Stomach (tissue), 9 donors: ENCODE measurements around the gene C10orf90. TPM values are rescaled to one million over a fixed set of nuclear protein-coding genes. Genes with fewer than 3 reads are reported as not detected.
A peak's percentile ranks its signal among the peaks of the same experiment; 100 is the strongest.

ENCODE experiments used
- DNase-seq, 2 donors: peaks; one replicate each; pipeline versions ENCODE4 v3.0.0 to v3.0.0-alpha.2; 2013 to 2019
- H3K27ac ChIP-seq, 5 donors: fragments of 200-600 bp in 4 of 5; sonication (generic) in 4 of 5; one replicate each; pipeline ENCODE4 v1.5.1; 2013 to 2019; ENCODE audit warnings: mild to moderate bottlenecking in 1 of 5, moderate library complexity in 1 of 5
- H3K27me3 ChIP-seq, 3 donors: fragments of 200-600 bp; sonication (generic); one replicate each; pipeline ENCODE4 v1.5.1; 2017 to 2019; ENCODE audit warnings: mixed run types in 1 of 3
- H3K36me3 ChIP-seq, 4 donors: fragments of 200-600 bp; sonication (generic); 1 replicate in 3 of 4; 2 replicates in 1 of 4; pipeline ENCODE4 v1.5.1; 2016 to 2019
- H3K4me1 ChIP-seq, 4 donors: fragments of 200-600 bp; sonication (generic); one replicate each; pipeline ENCODE4 v1.5.1; 2016 to 2019
- H3K4me3 ChIP-seq, 4 donors: fragments of 200-600 bp; sonication (generic) in 3 of 4; one replicate each; pipeline ENCODE4 v1.5.1; 2016 to 2019; ENCODE audit warnings: mild to moderate bottlenecking in 1 of 4
- H3K9me3 ChIP-seq, 4 donors: fragments of 200-600 bp; sonication (generic); one replicate each; pipeline ENCODE4 v1.5.1; 2016 to 2019
- EP300 ChIP-seq: sonication (generic); formaldehyde crosslinking; IDR thresholded peaks from one replicate; pipeline ENCODE4 v1.6.1; 2017; ENCODE audit warnings: antibody characterized with exemption
- POLR2A ChIP-seq, 4 donors: fragments of 450-650 bp; IDR thresholded peaks; one replicate each; pipeline ENCODE4 v1.6.1; 2016; ENCODE audit warnings: antibody characterized with exemption in 4 of 4, control low read depth in 2 of 4, mild to moderate bottlenecking in 1 of 4, moderate library complexity in 1 of 4
- POLR2AphosphoS5 ChIP-seq, 3 donors: sonication (generic); formaldehyde crosslinking; IDR thresholded peaks; one replicate each; pipeline ENCODE4 v1.6.1; 2016; ENCODE audit warnings: antibody characterized with exemption in 3 of 3
- WGBS, 5 donors: extraction: QIAGEN DNeasy Blood & Tissue Kit in 3 of 5; methylation state at CpG; one replicate each; pipeline versions ENCODE4 v1.1.5 to v1.1.7; 2013 to 2018; 5-methylcytosine and 5-hydroxymethylcytosine counted together
- intact Hi-C: fragments of 100-400 bp; cut with DNase I; formaldehyde crosslinking; loops from one replicate; pipeline ENCODE4 v1.15.1; 2023; ENCODE audit warnings: low total_unique reads
- polyA plus RNA-seq, 3 donors: library from polyadenylated mRNA; stranded (reverse); fragments of 200-250 nt; gene quantifications; one replicate each; pipeline ENCODE4 v1.2.3, GENCODE V29; 2013
- total RNA-seq, 5 donors: library from RNA; depleted of rRNA; stranded (reverse); fragments of >200 nt; gene quantifications; one replicate each; pipeline versions ENCODE4 v1.1.0 to v1.2.3, GENCODE V29; 2014 to 2016
- TF ChIP-seq, protein P1 (sequence below), 7 experiments: fragments of 450-650 bp in 4 of 7; fragments of 200-600 bp in 3 of 7; sonication (generic) in 3 of 7; IDR thresholded peaks; one replicate each; pipeline ENCODE4 v1.5.1; 2016 to 2019; ENCODE audit warnings: antibody characterized with exemption in 7 of 7, control low read depth in 2 of 7, mild to moderate bottlenecking in 1 of 7
- donor health status: healthy with polysubstance abuse.
- donor health status: Bipolar disorder and iron deficiency.
- donor health status: healthy.

The C10orf90 gene
- total and polyA plus RNA-seq, 8 donors: not detected

DNA sequence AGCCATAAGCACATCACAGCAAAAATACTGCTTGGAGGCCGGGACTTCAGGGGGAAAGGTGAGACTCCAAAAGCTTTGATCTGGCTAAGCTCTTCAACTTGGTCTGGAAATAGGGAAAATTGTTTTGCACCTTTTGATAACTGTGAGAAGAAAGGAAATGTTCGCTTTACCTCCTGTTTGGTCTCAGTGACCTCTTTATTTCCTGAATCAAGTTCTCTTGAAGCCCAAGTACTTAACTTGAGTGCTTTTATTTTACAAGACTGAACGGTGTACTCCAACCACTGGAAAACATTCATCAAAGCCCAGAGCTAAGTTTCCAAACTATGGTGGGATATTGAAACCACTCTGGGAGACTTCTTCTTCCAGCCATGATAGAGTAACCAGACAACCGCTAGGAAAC, 5.3 kb downstream of the C10orf90 start:
- 69 to 74% (median 71%) methylated on average over 4 of the region's 4 CpGs for WGBS, 5 donors
- no peaks in the 10 kb centered on the region for H3K4me1 ChIP-seq
- no peak overlapping the region for H3K4me3 ChIP-seq
- no peak overlapping the region for H3K27ac ChIP-seq
- no peaks in the 10 kb centered on the region for H3K27me3 ChIP-seq
- TF ChIP-seq, protein P1, sequence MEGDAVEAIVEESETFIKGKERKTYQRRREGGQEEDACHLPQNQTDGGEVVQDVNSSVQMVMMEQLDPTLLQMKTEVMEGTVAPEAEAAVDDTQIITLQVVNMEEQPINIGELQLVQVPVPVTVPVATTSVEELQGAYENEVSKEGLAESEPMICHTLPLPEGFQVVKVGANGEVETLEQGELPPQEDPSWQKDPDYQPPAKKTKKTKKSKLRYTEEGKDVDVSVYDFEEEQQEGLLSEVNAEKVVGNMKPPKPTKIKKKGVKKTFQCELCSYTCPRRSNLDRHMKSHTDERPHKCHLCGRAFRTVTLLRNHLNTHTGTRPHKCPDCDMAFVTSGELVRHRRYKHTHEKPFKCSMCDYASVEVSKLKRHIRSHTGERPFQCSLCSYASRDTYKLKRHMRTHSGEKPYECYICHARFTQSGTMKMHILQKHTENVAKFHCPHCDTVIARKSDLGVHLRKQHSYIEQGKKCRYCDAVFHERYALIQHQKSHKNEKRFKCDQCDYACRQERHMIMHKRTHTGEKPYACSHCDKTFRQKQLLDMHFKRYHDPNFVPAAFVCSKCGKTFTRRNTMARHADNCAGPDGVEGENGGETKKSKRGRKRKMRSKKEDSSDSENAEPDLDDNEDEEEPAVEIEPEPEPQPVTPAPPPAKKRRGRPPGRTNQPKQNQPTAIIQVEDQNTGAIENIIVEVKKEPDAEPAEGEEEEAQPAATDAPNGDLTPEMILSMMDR (IDR thresholded peaks at IDR 0.05): no peak
- TF ChIP-seq POLR2A (IDR thresholded peaks at IDR 0.05) (no peak), POLR2AphosphoS5 (IDR thresholded peaks at IDR 0.05) (no peak), EP300 (no peak)
- no peaks in the 10 kb centered on the region for H3K9me3 ChIP-seq
- no peaks in the 10 kb centered on the region for H3K36me3 ChIP-seq
- intact Hi-C loops: no loop called here
- no peak for DNase-seq

DNA sequence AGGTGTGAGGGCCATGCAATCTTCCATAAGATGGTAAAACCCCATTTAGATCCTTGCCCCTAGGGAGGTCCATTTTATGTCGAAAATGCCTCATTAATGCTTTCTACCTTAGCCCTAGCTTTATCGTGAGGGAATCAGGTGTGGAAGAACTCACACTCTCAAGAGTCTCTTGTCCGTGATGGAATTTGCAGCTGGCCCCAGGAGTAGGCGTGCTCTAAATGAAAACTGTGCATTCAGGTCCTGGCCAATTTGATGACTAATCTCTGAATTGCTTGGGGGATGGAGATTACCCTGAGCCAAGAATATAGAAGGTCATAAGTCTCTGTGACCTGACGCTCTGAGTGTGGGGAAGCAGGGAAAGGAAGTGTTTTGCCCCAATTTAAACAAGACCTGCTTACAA, 6.6 kb downstream of the C10orf90 start:
- TF ChIP-seq POLR2AphosphoS5 (IDR thresholded peaks at IDR 0.05) (no peak), POLR2A (IDR thresholded peaks at IDR 0.05) (no peak), EP300 (no peak)
- TF ChIP-seq, protein P1 (IDR thresholded peaks at IDR 0.05): no peak
- H3K4me1 ChIP-seq: no peaks in the 10 kb centered on the region
- H3K27ac ChIP-seq: no peak overlapping the region
- no peaks in the 10 kb centered on the region for H3K27me3 ChIP-seq
- no peak overlapping the region for H3K4me3 ChIP-seq
- no peaks in the 10 kb centered on the region for H3K36me3 ChIP-seq
- no peaks in the 10 kb centered on the region for H3K9me3 ChIP-seq
- 62 to 77% (median 73%) methylated on average over 5 of the region's 5 CpGs for WGBS, 5 donors
- intact Hi-C loops: no loop called here
- DNase-seq: peak in 1 of 2 donors; percentile 11

DNA sequence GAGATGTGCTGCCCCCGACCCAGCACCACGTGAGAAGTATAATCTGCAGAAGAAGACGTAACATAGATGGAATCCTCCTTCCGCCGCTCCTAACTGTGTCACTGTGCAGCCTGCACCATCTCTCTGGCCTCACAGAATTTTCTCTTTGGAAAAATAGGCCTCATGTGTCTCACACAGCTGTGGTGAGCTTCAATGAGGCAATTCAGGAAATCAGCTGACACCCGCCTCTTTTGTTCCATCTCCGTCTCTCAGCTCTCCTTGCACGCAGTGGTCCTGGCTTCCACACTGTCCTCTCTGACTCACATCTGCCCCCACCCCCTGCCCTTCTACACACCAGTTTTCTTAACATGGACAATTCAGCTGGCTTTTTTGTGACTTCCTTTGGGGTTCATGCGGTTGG, 7.2 kb downstream of the C10orf90 start:
- intact Hi-C loops: no loop called here
- Histone ChIP-seq H3K4me3 (no peak overlapping the region), H3K27me3 (no peaks in the 10 kb centered on the region), H3K9me3 (no peaks in the 10 kb centered on the region), H3K27ac (no peak overlapping the region), H3K36me3 (no peaks in the 10 kb centered on the region), H3K4me1 (no peaks in the 10 kb centered on the region)
- DNase-seq: peak in 1 of 2 donors; percentile 28
- 62 to 90% (median 84%) methylated on average over 9 of the region's 9 CpGs for WGBS, 5 donors
- TF ChIP-seq POLR2AphosphoS5 (IDR thresholded peaks at IDR 0.05): no peak
- TF ChIP-seq POLR2A (IDR thresholded peaks at IDR 0.05): no peak
- no peak for TF ChIP-seq EP300
- TF ChIP-seq, protein P1 (IDR thresholded peaks at IDR 0.05): no peak

DNA sequence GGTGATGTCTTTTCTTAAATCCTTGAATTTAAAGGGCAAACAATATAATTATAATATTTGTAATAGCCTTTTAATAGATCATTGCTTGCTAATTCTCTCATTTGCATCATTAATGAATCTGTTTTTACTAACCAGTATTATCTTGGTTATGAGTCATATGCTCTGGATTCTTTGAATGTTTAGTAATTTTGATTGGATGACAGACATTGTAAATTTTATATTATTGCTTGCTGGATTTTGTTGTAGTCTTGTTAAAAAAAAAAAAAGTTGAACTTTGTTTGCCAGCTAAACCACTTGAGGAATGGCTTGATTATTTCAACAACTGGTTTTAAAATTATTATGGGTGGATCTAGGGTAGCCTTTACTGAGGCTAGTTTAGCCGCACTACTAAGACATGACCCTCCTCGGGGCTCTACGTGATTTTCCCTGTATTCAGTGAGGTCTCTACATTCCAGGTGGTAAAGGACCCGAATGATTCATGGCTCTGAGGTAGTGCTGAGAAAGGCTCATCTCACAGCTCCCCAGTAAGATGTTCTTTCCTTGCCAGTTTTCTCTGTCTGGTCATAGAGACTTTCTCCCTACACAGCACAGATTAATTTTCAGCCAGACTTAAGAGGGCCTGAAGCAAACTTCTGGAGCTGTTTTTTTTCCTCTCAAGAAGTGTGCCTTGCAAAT, 8.5 kb downstream of the C10orf90 start:
- no peak for DNase-seq

More for the DNA sequence above, 8.5 kb downstream of the C10orf90 start:
- H3K27me3 ChIP-seq: no peaks in the 10 kb centered on the region
- intact Hi-C loops: no loop called here
- H3K4me3 ChIP-seq: no peak overlapping the region
- 79 to 92% (median 85%) methylated on average over 4 of the region's 4 CpGs for WGBS, 5 donors
- H3K4me1 ChIP-seq: no peaks in the 10 kb centered on the region
- no peak overlapping the region for H3K27ac ChIP-seq
- H3K36me3 ChIP-seq: no peaks in the 10 kb centered on the region
- TF ChIP-seq EP300: no peak
- TF ChIP-seq POLR2A (IDR thresholded peaks at IDR 0.05): no peak
- TF ChIP-seq, protein P1 (IDR thresholded peaks at IDR 0.05): no peak
- TF ChIP-seq POLR2AphosphoS5 (IDR thresholded peaks at IDR 0.05): no peak
- H3K9me3 ChIP-seq: no peaks in the 10 kb centered on the region
